CD4-positive, alpha-beta T cell treated with Interleukin-10 for 1 hour (primary cell): Measurements from ENCODE around the gene AHRR.

Source experiments
- DNase-seq: peaks from one replicate; pipeline ENCODE4 v3.0.0-alpha.2; 2020

AHRR gene

GRCh38 chr5:321726-322251 is 275 bp downstream of the AHRR start:
- no peak for DNase-seq

- DNase-seq: no peak
Observed at GRCh38 chr5:322281-322941, 897 bp downstream of the AHRR start.

- no peak for DNase-seq
Observed at GRCh38 chr5:322942-323879, 1.7 kb downstream of the AHRR start.

GRCh38 chr5:324736-325612 is 3.5 kb downstream of the AHRR start:
- no peak for DNase-seq

DNA sequence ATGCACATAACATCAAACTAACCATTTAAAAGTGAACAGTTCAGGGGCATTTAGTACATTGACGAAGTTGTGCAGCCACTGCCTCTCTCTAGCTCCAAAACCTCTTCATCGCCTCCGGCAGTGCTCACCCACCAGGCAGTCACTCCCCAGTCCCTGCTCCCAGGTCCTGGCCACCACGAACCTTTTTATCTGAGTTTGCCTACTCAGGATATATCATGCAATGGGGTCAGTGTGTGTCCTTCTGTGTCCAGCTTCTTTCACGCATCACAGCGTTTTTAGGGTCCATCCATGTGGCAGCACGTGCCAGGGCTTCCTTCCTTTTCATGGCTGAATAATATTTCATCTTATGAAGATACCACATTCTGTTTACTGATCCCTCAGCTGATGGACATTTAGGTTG is 4.6 kb downstream of the AHRR start:
- no peak for DNase-seq

- no peak for DNase-seq
Observed at GRCh38 chr5:329121-329735, 7.7 kb downstream of the AHRR start.

- no peak for DNase-seq
Observed at GRCh38 chr5:329768-330167, 8.3 kb downstream of the AHRR start.

DNA sequence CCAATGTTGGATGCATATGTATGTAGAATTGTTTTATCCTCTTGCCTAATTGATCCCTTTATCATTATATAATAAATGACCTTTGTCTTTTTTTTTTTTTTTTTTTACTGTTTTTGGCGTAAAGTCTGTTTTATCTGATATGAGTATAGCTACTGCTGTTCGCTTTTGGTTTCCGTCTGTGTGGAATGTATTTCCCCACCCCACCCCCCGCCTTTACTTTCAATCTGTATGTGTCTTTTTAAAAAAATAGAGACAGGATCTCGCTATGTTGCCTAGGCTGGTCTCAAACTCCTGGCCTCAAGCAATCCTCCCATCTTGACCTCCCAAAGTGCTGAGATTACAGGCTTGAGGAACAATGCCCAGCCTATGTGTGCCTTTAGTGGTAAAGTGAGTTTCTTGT is 11.3 kb downstream of the AHRR start:
- DNase-seq: no peak

DNA sequence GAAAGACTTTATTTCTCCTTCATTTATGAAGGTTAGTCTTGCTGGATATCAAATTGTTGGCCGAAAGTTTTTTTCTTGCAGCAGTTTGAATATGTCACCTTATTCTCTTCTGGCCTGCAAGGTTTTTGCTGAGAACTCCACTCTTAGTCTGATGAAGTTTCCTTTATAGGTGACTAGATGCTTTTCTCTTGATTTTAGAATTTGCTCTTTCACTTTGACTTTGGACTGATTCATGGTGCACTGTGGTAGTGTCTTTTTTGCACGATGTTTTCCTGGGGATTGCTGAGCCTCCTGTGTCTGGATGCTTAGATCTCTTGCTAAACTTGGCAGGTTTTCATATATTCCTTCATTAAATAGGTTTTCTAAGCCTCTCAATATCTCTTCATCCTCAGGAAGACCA is 12.4 kb downstream of the AHRR start:
- no peak for DNase-seq

GRCh38 chr5:334903-335739 is 13.6 kb downstream of the AHRR start:
- DNase-seq: no peak

- DNase-seq: no peak
Observed at GRCh38 chr5:335740-336038, 14.2 kb downstream of the AHRR start.

DNA sequence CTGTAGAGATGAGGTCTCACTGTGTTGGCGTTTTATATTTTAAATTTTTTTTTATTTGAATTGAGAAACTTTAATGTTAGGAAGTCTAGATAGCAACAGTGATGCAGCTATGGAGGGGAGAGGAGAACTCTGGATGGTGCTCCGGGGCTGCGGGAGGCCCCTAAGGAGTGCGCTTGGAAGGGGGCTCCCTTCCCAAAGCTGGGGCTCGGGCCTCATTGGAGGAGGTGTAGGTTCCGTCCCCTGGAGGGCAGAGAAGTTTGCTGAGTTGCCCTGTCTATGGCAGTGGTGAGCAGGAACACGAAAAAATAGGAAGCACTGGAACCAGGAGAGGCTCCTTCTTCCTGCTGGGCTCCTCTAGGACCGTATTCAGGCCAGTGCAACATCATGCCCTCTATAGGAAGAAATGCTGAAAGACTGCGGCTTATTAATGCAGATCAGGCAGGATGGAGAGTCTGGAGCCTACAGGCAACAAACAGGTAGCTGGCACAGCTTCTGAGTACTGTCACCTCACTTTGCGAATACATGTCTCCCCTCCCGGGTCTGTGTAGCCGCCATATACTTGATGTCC is 16.1 kb downstream of the AHRR start:
- no peak for DNase-seq

DNA sequence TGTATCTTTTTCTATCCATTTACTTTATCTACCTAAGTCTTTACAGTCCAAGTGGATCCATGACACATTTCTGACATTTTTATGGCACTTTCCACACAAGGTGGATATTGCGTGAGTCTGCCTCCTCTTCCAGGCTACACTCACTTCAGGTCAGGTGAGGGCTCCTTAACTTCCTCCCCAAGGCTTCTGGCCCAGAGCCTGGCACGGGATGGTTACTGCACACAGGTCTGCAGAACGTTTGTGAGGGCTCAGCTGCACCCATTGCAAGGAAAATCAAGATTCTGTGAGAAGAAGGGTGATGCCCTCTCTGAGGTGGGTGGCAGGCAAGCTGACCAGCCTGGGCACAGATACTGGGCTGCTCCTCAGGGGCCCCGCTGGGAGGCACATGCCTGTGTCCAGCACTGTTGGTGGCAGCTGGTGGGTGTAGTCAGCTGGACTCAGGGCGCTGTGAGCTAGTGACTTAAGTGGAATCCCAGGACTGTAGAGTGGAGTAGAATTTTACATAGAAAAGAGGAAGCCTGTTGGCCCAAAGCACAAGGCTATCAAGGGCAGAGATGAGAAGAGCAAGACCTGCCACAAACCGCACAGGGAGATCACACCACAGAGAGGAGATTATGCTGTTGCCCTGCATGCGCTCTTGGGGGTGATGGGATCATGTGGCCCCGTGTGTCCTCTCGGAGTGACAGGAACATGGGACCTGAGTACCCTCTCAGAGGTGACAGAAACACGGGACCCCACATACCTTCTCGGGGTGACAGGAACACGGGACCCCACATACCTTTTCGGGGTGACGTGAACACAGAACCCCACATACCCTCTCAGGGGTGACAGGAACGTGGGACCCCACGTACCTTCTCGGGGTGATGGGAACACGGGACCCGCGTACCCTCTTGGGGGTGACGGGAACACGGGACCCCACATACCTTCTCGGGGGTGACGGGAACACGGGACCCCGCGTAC is 21.3 kb downstream of the AHRR start:
- no peak for DNase-seq

GRCh38 chr5:343461-344401 is 22.2 kb downstream of the AHRR start:
- DNase-seq: peak; percentile 40

GRCh38 chr5:344668-345067 is 23.2 kb downstream of the AHRR start:
- no peak for DNase-seq

GRCh38 chr5:345404-346195 is 24.1 kb downstream of the AHRR start:
- no peak for DNase-seq

DNA sequence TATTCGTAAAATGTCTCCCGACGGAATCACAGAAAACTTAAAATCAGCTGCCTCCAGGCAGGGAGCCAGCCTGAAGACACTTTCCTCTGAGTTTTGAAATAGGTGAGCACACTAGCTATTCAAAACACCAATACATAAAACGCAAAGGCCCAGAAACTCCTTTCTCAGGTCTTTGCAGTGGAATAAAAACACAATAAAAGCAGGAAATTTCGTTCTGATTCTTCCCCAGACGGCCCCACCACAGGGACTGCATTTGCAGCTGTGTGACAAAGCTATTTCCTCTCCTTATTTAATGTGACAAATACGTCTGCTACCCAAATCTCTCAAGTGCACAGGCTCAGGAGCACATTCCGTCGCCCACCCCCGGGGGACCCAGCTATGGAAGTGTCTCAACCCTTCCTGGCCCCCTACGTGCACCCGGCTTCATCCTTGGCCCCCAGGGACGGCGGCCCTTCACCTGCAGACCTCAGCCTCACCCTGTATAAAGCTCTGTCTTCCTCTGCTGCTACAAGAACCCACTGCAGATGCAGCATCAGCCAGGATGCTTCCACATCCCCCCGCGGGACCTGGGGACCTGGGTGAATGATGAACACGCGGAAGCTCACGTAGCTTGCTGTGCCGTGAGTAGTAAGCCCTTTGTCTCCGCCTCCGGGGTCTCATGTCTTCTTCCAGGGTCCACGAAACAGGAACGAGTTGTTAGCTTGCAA is 24.9 kb downstream of the AHRR start:
- no peak for DNase-seq
